ENCODE results near the gene LDLR. TPM values are rescaled to one million over a fixed set of nuclear protein-coding genes. Genes with fewer than 3 reads are reported as not detected.

Gene LDLR
- total RNA-seq, 4 donors from 2014 or later, result 26.4 to 275 (median 109) TPM

GRCh38 chr19:11169896-11170678 lies 80.8 kb downstream of the LDLR start:
- Histone ChIP-seq H3K4me3 (no peak overlapping the region), H3K27ac (peak overlapping the region in 3 of 4 donors; percentile 49 to 96 (median 87)), H3K36me3 (peaks cover 0 to 21% (median 8%) of the 10 kb centered on the region in 4 donors), H3K9me3 (no peaks in the 10 kb centered on the region), H3K4me1 (peaks cover 11 to 19% (median 16%) of the 10 kb centered on the region in 4 donors), H3K27me3 (no peaks in the 10 kb centered on the region)
- TF ChIP-seq EP300 (IDR thresholded peaks at IDR 0.05; ENCODE audit: low read depth) (no peak), POLR2AphosphoS5 (IDR thresholded peaks at IDR 0.05) (no peak), POLR2A (IDR thresholded peaks at IDR 0.05) (no peak), CTCF (IDR thresholded peaks at IDR 0.05) (no peak)
- no peak for DNase-seq
- intact Hi-C loops (cut with DNase I; ENCODE audit: low total_unique reads) (loop anchor here (5.0 kb wide), 1 partner anchor 1382 kb away; the partner anchor contains the start of gene ZNF564), in situ Hi-C loops (cut with MboI; ENCODE audit: low pct_ligation_motif_present in 1 of 4, low pct_unique_long_range_greater_than_20kb in 1 of 4, low sequenced_read_pairs in 3 of 4) (no loop called here)
- 82 to 88% methylated on average over 2 to 31 of the region's 31 CpGs for WGBS, 2 donors (ENCODE audit: low coverage in 1 of 2)

DNA sequence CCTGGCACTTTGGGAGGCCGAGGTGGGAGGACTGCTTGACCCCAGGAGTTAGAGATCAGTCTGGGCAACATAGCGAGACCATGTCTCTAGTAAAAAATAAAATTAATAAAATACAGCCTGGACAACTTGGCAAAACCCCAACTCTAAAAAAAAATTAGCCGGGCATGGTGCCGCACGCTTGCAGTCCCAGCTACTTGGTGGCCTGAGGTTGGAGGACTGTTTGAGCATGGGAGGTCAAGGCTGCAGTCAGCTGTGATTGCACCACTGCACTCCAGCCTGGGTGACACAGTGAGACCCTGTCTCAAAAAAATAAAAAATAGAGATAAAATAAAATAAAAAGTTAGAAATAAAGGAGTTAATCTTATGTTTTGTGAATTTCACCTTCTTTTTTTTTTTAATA lies 81.9 kb downstream of the LDLR start:
- intact Hi-C loops (cut with DNase I; ENCODE audit: low total_unique reads), result no loop called here
- in situ Hi-C loops (cut with MboI; ENCODE audit: low pct_ligation_motif_present in 1 of 4, low pct_unique_long_range_greater_than_20kb in 1 of 4, low sequenced_read_pairs in 3 of 4), result no loop called here
- no peak for TF ChIP-seq POLR2A (IDR thresholded peaks at IDR 0.05)
- no peak for TF ChIP-seq EP300 (IDR thresholded peaks at IDR 0.05; ENCODE audit: low read depth)
- no peak for TF ChIP-seq POLR2AphosphoS5 (IDR thresholded peaks at IDR 0.05)
- no peak for TF ChIP-seq CTCF (IDR thresholded peaks at IDR 0.05)
- H3K9me3 ChIP-seq, result no peaks in the 10 kb centered on the region
- 71 to 73% methylated on average over 3 to 5 of the region's 5 CpGs for WGBS, 2 donors (ENCODE audit: low coverage in 1 of 2)
- peak overlapping the region in 3 of 4 donors; percentile 49 to 96 (median 87) for H3K27ac ChIP-seq
- no peak overlapping the region for H3K4me3 ChIP-seq
- no peak for DNase-seq
- no peaks in the 10 kb centered on the region for H3K27me3 ChIP-seq
- H3K4me1 ChIP-seq, result peaks cover under 1 to 9% (median 7%) of the 10 kb centered on the region in 4 donors
- peaks cover 0 to 21% (median 8%) of the 10 kb centered on the region in 4 donors for H3K36me3 ChIP-seq

GRCh38 chr19:11172576-11172975 lies 83.3 kb downstream of the LDLR start:
- Histone ChIP-seq H3K27me3 (no peaks in the 10 kb centered on the region), H3K27ac (peak overlapping the region in 3 of 4 donors; percentile 22 to 96 (median 23)), H3K36me3 (peaks cover 0 to 21% (median 8%) of the 10 kb centered on the region in 4 donors), H3K9me3 (no peaks in the 10 kb centered on the region), H3K4me1 (peaks cover 0 to 3% (median 0%) of the 10 kb centered on the region in 4 donors), H3K4me3 (no peak overlapping the region)
- in situ Hi-C loops (cut with MboI; ENCODE audit: low pct_ligation_motif_present in 1 of 4, low pct_unique_long_range_greater_than_20kb in 1 of 4, low sequenced_read_pairs in 3 of 4) (no loop called here), intact Hi-C loops (cut with DNase I; ENCODE audit: low total_unique reads) (no loop called here)
- no peak for DNase-seq
- WGBS, 2 donors (ENCODE audit: low coverage in 1 of 2), result 67 to 86% methylated on average over 1 to 6 of the region's 6 CpGs
- TF ChIP-seq CTCF (IDR thresholded peaks at IDR 0.05), result no peak
- no peak for TF ChIP-seq EP300 (IDR thresholded peaks at IDR 0.05; ENCODE audit: low read depth)
- no peak for TF ChIP-seq POLR2AphosphoS5 (IDR thresholded peaks at IDR 0.05)
- TF ChIP-seq POLR2A (IDR thresholded peaks at IDR 0.05), result no peak

- Histone ChIP-seq H3K36me3 (peaks cover 0 to 17% (median 8%) of the 10 kb centered on the region in 4 donors), H3K27ac (peak overlapping the region in 1 of 4 donors; percentile 96), H3K27me3 (no peaks in the 10 kb centered on the region), H3K4me1 (peaks cover 0 to 6% (median under 1%) of the 10 kb centered on the region in 4 donors), H3K9me3 (no peaks in the 10 kb centered on the region), H3K4me3 (no peak overlapping the region)
- TF ChIP-seq EP300 (IDR thresholded peaks at IDR 0.05; ENCODE audit: low read depth) (no peak), POLR2AphosphoS5 (IDR thresholded peaks at IDR 0.05) (no peak), CTCF (IDR thresholded peaks at IDR 0.05) (no peak), POLR2A (IDR thresholded peaks at IDR 0.05) (no peak)
- intact Hi-C loops (cut with DNase I; ENCODE audit: low total_unique reads) (no loop called here), in situ Hi-C loops (cut with MboI; ENCODE audit: low pct_ligation_motif_present in 1 of 4, low pct_unique_long_range_greater_than_20kb in 1 of 4, low sequenced_read_pairs in 3 of 4) (no loop called here)
- DNase-seq, result no peak
- 87% methylated on average over 8 of the region's 8 CpGs; no CpG with 5 or more reads in 1 of the 2 donors for WGBS, 2 donors (ENCODE audit: low coverage in 1 of 2)
Measured at GRCh38 chr19:11173516-11174155, 84.4 kb downstream of the LDLR start.

All from transverse colon (tissue), 4 donors.